Esophagus (tissue), 2 donors: ENCODE measurements around the gene PHYHIPL. TPM values are rescaled to one million over a fixed set of nuclear protein-coding genes. Genes with fewer than 3 reads are reported as not detected.

Source experiments
- H3K27ac ChIP-seq, 2 donors: one replicate each; pipeline ENCODE4 v1.5.1; 2013; ENCODE audit warnings: low read depth in 2 of 2, mild to moderate bottlenecking in 2 of 2, inconsistent platforms in 1 of 2, low read length in 1 of 2, moderate library complexity in 1 of 2
- H3K27me3 ChIP-seq, 2 donors: one replicate each; pipeline ENCODE4 v1.6.1; 2013; ENCODE audit warnings: low read length in 2 of 2, control low read depth in 1 of 2, mild to moderate bottlenecking in 1 of 2; ENCODE audit not compliant: insufficient read depth in 2 of 2, control insufficient read depth in 1 of 2
- H3K36me3 ChIP-seq, 2 donors: one replicate each; pipeline ENCODE4 v1.6.1; 2013; ENCODE audit warnings: low read length in 1 of 2; ENCODE audit not compliant: control insufficient read depth in 2 of 2, insufficient read depth in 2 of 2
- H3K4me1 ChIP-seq, 2 donors: one replicate each; pipeline ENCODE4 v1.6.1; 2013; ENCODE audit warnings: low read length in 1 of 2; ENCODE audit not compliant: control insufficient read depth in 2 of 2, insufficient read depth in 2 of 2
- H3K4me3 ChIP-seq, 2 donors: one replicate each; pipeline ENCODE4 v1.5.1; 2013; ENCODE audit warnings: low read length in 2 of 2, mild to moderate bottlenecking in 2 of 2, low read depth in 1 of 2, moderate library complexity in 1 of 2
- H3K9me3 ChIP-seq, 2 donors: one replicate each; pipeline ENCODE4 v1.6.1; 2013; ENCODE audit warnings: mild to moderate bottlenecking in 2 of 2, low read depth in 1 of 2, low read length in 1 of 2, moderate library complexity in 1 of 2; ENCODE audit not compliant: control insufficient read depth in 2 of 2, insufficient read depth in 1 of 2
- WGBS, 2 donors: extraction: QIAGEN DNeasy Blood & Tissue Kit; methylation state at CpG; one replicate each; pipeline ENCODE4 v1.1.7; 2013; 5-methylcytosine and 5-hydroxymethylcytosine counted together
- polyA plus RNA-seq, 2 donors: library from polyadenylated mRNA; stranded (reverse); fragments of 200-250 nt; gene quantifications; one replicate each; pipeline ENCODE4 v1.2.3, GENCODE V29; 2013
- donor health status: healthy with polysubstance abuse.
- donor health status: Bipolar disorder and iron deficiency.

The PHYHIPL gene
- polyA plus RNA-seq, result under 1 TPM; 0.05 to 0.08 TPM

- 3 to 5% methylated on average over 64 to 90 of the region's 90 CpGs for WGBS, 2 donors
- H3K27me3 ChIP-seq, result peaks cover 0 to 6% of the 10 kb centered on the region in 2 donors
- peak within 1 kb of the TSS; percentile 29 to 39 for H3K4me3 ChIP-seq
Measured at GRCh38 chr10:59176241-59177030, at the start of gene PHYHIPL. Gene PHYHIPL, plus strand, starts transcription at chr10:59176643. Its CDS starts 211 bp downstream, at chr10:59176854.

DNA sequence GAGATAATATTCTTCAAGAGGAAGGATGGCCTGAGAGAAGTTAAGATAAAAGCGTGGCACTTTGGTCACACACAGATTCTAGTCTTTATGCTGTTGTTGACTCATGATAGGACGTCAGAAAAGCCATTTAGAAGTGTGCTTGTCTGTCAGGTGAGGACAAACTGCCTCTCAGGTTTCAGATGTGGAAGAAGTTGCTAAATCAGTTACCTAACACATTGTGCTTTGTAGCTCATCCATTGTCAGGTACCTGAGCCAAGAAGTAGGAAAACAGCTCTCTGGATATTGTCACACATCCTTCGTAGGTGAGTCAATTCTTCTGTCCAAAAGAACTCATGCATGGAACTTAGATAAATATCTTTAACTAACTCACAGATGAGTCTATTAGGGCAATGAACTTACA is 49.5 kb upstream of the PHYHIPL start:
- Histone ChIP-seq H3K9me3 (no peaks in the 10 kb centered on the region), H3K27ac (no peak overlapping the region), H3K4me1 (no peaks in the 10 kb centered on the region), H3K36me3 (no peaks in the 10 kb centered on the region), H3K4me3 (no peak overlapping the region), H3K27me3 (no peaks in the 10 kb centered on the region)
- WGBS, 2 donors, result 53 to 54% methylated on average over 3 of the region's 3 CpGs

More at GRCh38 chr10:59176241-59177030, at the start of gene PHYHIPL:
- Histone ChIP-seq H3K27ac (no peak within 1 kb of the TSS), H3K9me3 (peaks cover 0 to 7% of the 10 kb centered on the region in 2 donors), H3K36me3 (no peaks in the 10 kb centered on the region), H3K4me1 (peaks cover 4 to 6% of the 10 kb centered on the region in 2 donors)

DNA sequence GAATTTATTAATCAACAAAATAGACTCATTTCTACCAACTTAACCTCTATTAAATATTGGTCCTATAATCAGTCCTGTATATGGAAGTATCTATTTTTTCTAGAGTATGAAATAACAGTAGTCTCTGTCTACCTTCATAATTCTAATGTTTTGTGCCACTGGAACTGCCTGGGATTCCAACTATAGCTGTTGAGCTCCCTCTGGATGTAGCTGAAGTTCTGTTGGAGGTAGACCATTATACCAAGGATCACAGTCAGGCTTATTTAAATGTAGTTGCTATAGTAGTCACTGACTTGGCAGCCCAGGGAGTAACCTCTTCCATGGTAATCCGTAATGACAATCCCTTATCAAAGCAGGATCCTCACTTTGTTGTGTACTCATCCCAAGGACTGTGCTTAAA is 48.5 kb upstream of the PHYHIPL start:
- no peaks in the 10 kb centered on the region for H3K4me1 ChIP-seq
- H3K4me3 ChIP-seq, result no peak overlapping the region
- H3K36me3 ChIP-seq, result no peaks in the 10 kb centered on the region
- no peak overlapping the region for H3K27ac ChIP-seq
- H3K9me3 ChIP-seq, result no peaks in the 10 kb centered on the region
- H3K27me3 ChIP-seq, result no peaks in the 10 kb centered on the region
- WGBS, 2 donors, result 72 to 76% methylated on average over 1 of the region's 1 CpG

DNA sequence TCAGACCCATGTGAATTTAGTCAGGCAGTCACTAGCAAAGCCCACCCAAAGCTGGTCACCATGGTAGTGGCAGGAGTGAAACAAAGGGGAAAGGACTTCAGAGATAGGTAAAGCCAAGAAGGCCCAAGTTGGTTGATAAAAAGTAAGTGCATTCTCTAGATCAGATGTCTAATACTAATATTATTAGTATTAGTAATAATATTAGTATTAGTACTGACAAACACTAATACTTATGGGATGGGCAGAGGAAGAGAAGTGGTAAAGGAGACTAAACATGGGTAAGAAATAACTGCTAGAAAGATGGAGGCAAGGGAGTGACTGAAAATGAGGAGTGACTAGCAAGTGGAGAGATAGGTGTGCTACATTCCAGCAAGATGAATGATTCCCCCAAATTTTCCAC is 46.6 kb upstream of the PHYHIPL start:
- Histone ChIP-seq H3K4me1 (no peaks in the 10 kb centered on the region), H3K4me3 (no peak overlapping the region), H3K36me3 (no peaks in the 10 kb centered on the region), H3K27me3 (no peaks in the 10 kb centered on the region), H3K9me3 (no peaks in the 10 kb centered on the region), H3K27ac (no peak overlapping the region)

DNA sequence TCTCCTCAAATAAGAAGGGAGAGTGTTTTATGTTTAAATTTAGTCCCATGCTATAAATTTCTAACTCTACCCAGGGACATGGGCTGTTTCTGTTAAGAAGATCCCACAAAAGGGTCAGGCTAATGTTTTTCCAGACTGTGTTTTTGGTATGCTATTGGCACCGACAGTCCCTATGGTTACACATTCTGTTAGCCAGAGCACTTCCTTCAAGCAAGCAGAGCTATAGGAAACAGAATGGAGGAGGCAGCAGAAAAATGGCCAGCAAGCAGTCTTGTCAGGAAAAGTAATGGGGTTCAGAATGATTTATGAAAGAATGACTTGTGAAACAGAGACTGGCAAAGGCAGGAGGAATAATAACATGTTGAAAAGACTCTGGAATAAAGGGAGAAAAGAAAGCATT is 44.8 kb upstream of the PHYHIPL start:
- Histone ChIP-seq H3K4me1 (no peaks in the 10 kb centered on the region), H3K27ac (no peak overlapping the region), H3K9me3 (no peaks in the 10 kb centered on the region), H3K4me3 (no peak overlapping the region), H3K27me3 (no peaks in the 10 kb centered on the region), H3K36me3 (no peaks in the 10 kb centered on the region)
- WGBS, 2 donors, result 46 to 47% methylated on average over 1 of the region's 1 CpG

- H3K27me3 ChIP-seq, result no peaks in the 10 kb centered on the region
- H3K36me3 ChIP-seq, result no peaks in the 10 kb centered on the region
- no peak overlapping the region for H3K27ac ChIP-seq
- no peak overlapping the region for H3K4me3 ChIP-seq
- peaks cover 0 to 3% of the 10 kb centered on the region in 2 donors for H3K9me3 ChIP-seq
- 10 to 17% methylated on average over 1 of the region's 1 CpG for WGBS, 2 donors
- no peaks in the 10 kb centered on the region for H3K4me1 ChIP-seq
Measured at GRCh38 chr10:59133841-59134593, 42.4 kb upstream of the PHYHIPL start.

DNA sequence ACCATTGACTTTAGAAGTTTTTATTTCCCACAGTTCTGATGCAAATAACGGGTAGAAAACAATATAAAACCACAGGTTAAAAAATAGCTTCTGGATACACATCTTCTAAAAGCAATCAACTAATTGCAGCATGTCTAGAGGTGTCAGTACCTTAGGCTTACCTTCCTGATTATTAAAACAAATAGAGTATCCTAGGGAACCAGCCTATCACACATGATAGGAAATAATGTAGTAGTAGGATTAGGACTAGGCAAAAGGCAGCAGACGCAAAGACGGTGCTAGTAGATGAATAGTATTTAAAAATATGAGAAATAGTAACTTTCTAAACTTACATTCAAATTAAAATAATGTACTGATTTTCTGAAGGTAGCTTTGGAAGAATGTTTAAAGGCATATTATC is 41.7 kb upstream of the PHYHIPL start:
- Histone ChIP-seq H3K27ac (no peak overlapping the region), H3K4me3 (no peak overlapping the region), H3K9me3 (peaks cover 0 to 3% of the 10 kb centered on the region in 2 donors), H3K36me3 (no peaks in the 10 kb centered on the region), H3K4me1 (no peaks in the 10 kb centered on the region), H3K27me3 (no peaks in the 10 kb centered on the region)
- WGBS, 2 donors, result 74 to 78% methylated on average over 3 of the region's 3 CpGs

DNA sequence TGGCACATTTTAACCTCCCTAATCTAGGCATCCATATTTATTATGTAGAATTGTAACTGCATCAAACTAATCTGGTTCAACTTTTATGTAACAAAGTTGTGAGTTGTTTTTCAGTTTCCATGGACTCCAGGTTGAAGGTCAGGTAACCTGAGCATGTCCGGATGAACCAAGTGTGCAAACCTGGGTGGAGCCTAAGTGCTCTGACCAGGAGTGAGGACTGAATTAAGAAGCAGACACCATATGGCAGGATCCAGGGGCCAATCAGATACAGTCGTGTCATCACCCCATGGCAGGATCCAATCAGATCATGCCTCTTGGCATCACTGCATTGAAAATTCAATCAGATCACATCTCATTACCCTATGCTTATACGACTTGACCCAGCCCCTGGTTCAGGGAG is 41.2 kb upstream of the PHYHIPL start:
- 59 to 65% methylated on average over 3 of the region's 3 CpGs for WGBS, 2 donors
- Histone ChIP-seq H3K27me3 (no peaks in the 10 kb centered on the region), H3K4me3 (no peak overlapping the region), H3K4me1 (no peaks in the 10 kb centered on the region), H3K27ac (no peak overlapping the region), H3K36me3 (no peaks in the 10 kb centered on the region), H3K9me3 (peaks cover 0 to 3% of the 10 kb centered on the region in 2 donors)

GRCh38 chr10:59138052-59138451 is 38.4 kb upstream of the PHYHIPL start:
- H3K36me3 ChIP-seq, result no peaks in the 10 kb centered on the region
- no peaks in the 10 kb centered on the region for H3K27me3 ChIP-seq
- no peak overlapping the region for H3K27ac ChIP-seq
- H3K4me1 ChIP-seq, result no peaks in the 10 kb centered on the region
- WGBS, 2 donors, result 94 to 95% methylated on average over 23 of the region's 23 CpGs
- peaks cover 0 to 3% of the 10 kb centered on the region in 2 donors for H3K9me3 ChIP-seq
- H3K4me3 ChIP-seq, result no peak overlapping the region
